Right atrium auricular region (tissue), 2 donors: ENCODE measurements around the gene GPRC5C. TPM values are rescaled to one million over a fixed set of nuclear protein-coding genes. Genes with fewer than 3 reads are reported as not detected.
"Not testable (repeated sequence)": the region's sequence is repeated elsewhere in the genome, so short reads cannot be mapped to it uniquely, and the experiment has no call there.

Source experiments
- DNase-seq: peaks from one replicate; pipeline ENCODE4 v3.0.0-alpha.2; 2019; ENCODE audit warnings: low spot score
- H3K27ac ChIP-seq, 2 donors: fragments of 200-600 bp; sonication (generic); 1 replicate in 1 of 2; 2 replicates in 1 of 2; pipeline ENCODE4 v1.5.1; 2016 to 2019
- H3K27me3 ChIP-seq, 2 donors: fragments of 200-600 bp; sonication (generic); one replicate each; pipeline versions ENCODE4 v1.5.1 to v1.6.0; 2017 to 2019
- H3K36me3 ChIP-seq: fragments of 200-600 bp; sonication (generic); one replicate; pipeline ENCODE4 v1.5.1; 2016
- H3K4me1 ChIP-seq, 2 donors: fragments of 200-600 bp; sonication (generic); one replicate each; pipeline versions ENCODE4 v1.5.1 to v1.6.0; 2017 to 2019
- H3K4me3 ChIP-seq, 2 donors: fragments of 200-600 bp; sonication (generic); 1 replicate in 1 of 2; 2 replicates in 1 of 2; pipeline ENCODE4 v1.5.1; 2017 to 2019; ENCODE audit warnings: mild to moderate bottlenecking in 1 of 2, moderate library complexity in 1 of 2
- H3K9me3 ChIP-seq, 2 donors: fragments of 200-600 bp; sonication (generic); one replicate each; pipeline ENCODE4 v1.5.1; 2019
- total RNA-seq, 2 donors: library from RNA; depleted of rRNA; stranded (reverse); fragments of >200 nt; gene quantifications; one replicate each; pipeline ENCODE4 v1.1.0, GENCODE V29; 2016
- TF ChIP-seq, protein P1 (sequence below), 2 donors: fragments of 200-600 bp; sonication (generic); IDR thresholded peaks; one replicate each; pipeline ENCODE4 v1.5.1; 2019; ENCODE audit warnings: antibody characterized with exemption in 2 of 2

Gene GPRC5C
- total RNA-seq, 2 donors from 2014 or later = 39.0 to 48.0 TPM

- TF ChIP-seq, protein P1, sequence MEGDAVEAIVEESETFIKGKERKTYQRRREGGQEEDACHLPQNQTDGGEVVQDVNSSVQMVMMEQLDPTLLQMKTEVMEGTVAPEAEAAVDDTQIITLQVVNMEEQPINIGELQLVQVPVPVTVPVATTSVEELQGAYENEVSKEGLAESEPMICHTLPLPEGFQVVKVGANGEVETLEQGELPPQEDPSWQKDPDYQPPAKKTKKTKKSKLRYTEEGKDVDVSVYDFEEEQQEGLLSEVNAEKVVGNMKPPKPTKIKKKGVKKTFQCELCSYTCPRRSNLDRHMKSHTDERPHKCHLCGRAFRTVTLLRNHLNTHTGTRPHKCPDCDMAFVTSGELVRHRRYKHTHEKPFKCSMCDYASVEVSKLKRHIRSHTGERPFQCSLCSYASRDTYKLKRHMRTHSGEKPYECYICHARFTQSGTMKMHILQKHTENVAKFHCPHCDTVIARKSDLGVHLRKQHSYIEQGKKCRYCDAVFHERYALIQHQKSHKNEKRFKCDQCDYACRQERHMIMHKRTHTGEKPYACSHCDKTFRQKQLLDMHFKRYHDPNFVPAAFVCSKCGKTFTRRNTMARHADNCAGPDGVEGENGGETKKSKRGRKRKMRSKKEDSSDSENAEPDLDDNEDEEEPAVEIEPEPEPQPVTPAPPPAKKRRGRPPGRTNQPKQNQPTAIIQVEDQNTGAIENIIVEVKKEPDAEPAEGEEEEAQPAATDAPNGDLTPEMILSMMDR (IDR thresholded peaks at IDR 0.05) = no peak
- Histone ChIP-seq H3K36me3 (no peaks in the 10 kb centered on the region), H3K9me3 (no peaks in the 10 kb centered on the region), H3K4me1 (no peaks in the 10 kb centered on the region), H3K27ac (no peak overlapping the region), H3K4me3 (no peak overlapping the region), H3K27me3 (no peaks in the 10 kb centered on the region)
- no peak for DNase-seq
Observed at GRCh38 chr17:74403512-74404137, 28.3 kb upstream of the GPRC5C start.

DNA sequence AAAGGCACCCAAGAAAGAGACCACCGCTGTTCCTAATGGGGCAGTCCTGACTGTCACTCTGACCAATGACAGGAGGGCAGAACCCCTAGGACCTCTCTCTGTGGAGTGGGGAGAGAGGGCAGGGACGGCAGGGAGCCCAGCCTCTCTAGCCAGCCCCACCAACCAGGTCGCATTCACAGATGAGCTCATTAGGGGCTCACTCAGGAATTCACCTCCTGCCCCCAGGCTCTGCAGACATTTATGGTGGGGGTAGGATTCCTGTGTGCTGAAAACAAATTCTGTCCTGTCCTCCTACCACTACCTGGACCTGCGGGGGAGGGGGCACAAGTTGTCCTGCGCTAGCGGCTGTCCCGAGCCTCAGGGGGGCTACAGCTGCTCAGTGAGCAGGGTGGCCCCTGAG lies 27.7 kb upstream of the GPRC5C start:
- no peaks in the 10 kb centered on the region for H3K4me1 ChIP-seq
- TF ChIP-seq, protein P1 (IDR thresholded peaks at IDR 0.05) = no peak
- H3K27me3 ChIP-seq = no peaks in the 10 kb centered on the region
- no peak overlapping the region for H3K27ac ChIP-seq
- H3K4me3 ChIP-seq = no peak overlapping the region
- no peaks in the 10 kb centered on the region for H3K9me3 ChIP-seq
- no peaks in the 10 kb centered on the region for H3K36me3 ChIP-seq
- DNase-seq = no peak

GRCh38 chr17:74404789-74405188 lies 27.1 kb upstream of the GPRC5C start:
- H3K4me3 ChIP-seq = no peak overlapping the region
- TF ChIP-seq, protein P1 (IDR thresholded peaks at IDR 0.05) = no peak
- no peaks in the 10 kb centered on the region for H3K9me3 ChIP-seq
- H3K27ac ChIP-seq = no peak overlapping the region
- DNase-seq = no peak
- no peaks in the 10 kb centered on the region for H3K36me3 ChIP-seq
- no peaks in the 10 kb centered on the region for H3K27me3 ChIP-seq
- H3K4me1 ChIP-seq = no peaks in the 10 kb centered on the region

DNA sequence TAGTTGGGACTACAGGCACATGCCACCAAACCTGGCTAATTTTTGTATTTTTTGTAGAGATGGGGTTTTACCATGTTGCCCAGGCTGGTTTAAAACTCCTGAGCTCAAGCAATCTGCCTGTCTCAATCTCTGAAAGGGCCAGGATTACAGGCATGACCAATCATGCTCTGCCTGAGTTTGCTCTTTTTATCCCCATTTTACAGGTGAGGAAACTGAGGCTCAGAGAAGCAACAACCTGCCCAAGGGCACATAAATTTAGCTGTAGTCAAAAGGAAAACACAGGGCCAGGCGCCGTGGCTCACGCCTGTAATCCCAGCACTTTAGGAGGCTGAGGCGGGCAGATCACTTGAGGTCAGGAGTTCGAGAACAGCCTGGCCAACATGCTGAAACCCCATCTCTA lies 26.6 kb upstream of the GPRC5C start:
- not testable (repeated sequence) for H3K27me3 ChIP-seq, DNase-seq, H3K27ac ChIP-seq, H3K4me3 ChIP-seq, H3K9me3 ChIP-seq, H3K36me3 ChIP-seq, H3K4me1 ChIP-seq

GRCh38 chr17:74407384-74407783 lies 24.5 kb upstream of the GPRC5C start:
- Histone ChIP-seq H3K27me3 (no peaks in the 10 kb centered on the region), H3K27ac (no peak overlapping the region)
- no peak for DNase-seq

GRCh38 chr17:74408262-74408661 lies 23.6 kb upstream of the GPRC5C start:
- Histone ChIP-seq H3K9me3 (no peaks in the 10 kb centered on the region), H3K27ac (no peak overlapping the region), H3K4me3 (no peak overlapping the region), H3K36me3 (no peaks in the 10 kb centered on the region), H3K27me3 (no peaks in the 10 kb centered on the region), H3K4me1 (no peaks in the 10 kb centered on the region)
- TF ChIP-seq, protein P1 (IDR thresholded peaks at IDR 0.05) = no peak
- DNase-seq = no peak

More at GRCh38 chr17:74407384-74407783, 24.5 kb upstream of the GPRC5C start:
- H3K36me3 ChIP-seq = no peaks in the 10 kb centered on the region
- no peak overlapping the region for H3K4me3 ChIP-seq
- TF ChIP-seq, protein P1 (IDR thresholded peaks at IDR 0.05) = no peak
- H3K9me3 ChIP-seq = no peaks in the 10 kb centered on the region
- no peaks in the 10 kb centered on the region for H3K4me1 ChIP-seq
